T-helper 9 cell (primary cell): Measurements from ENCODE around the gene PRKG1.

ENCODE experiments used
- DNase-seq: peaks from one replicate; pipeline ENCODE4 v3.0.0-alpha.2; 2020

Gene PRKG1

GRCh38 chr10:51915031-51915542 is 840.8 kb downstream of the PRKG1 start:
- DNase-seq: no peak

DNA sequence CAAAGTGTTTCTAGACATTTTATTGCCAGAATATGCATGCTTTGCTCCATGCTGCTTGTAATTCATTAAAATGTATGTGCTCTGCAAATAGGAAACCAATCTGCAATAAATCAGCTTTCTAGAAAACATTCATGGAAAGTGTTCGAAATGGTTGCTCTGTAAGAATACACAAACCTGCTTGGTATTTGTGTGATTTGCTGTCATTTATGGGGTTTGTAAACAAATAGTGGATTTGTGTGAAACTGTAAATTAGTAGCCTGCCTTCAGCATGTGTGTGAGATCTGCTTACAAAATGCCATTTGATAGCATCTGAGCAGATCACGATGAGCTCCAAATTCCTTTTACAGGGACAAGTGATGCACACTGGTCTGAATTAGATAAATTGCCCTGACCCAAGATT is 844.2 kb downstream of the PRKG1 start:
- DNase-seq: no peak

DNA sequence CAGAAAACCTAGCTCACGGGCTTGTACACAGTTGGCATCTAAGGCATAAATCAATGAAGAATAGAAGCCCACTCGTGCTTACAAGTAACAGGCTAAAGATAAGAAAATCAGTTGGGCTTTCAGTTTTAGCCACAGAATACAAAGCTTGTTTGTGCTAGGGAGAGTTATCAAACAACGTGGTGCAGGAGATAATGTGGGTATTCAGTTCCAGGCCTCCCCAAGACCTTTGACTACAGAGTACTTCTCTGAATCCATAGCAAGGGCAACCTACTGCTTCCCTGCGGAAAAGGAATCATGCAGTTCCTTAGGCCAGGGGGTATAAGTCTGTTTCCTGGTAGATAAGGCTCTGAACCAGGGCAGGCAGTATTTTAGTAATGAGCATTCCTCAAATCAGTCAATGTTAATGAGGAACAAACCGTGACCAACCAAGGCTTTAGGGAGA is 844.6 kb downstream of the PRKG1 start:
- DNase-seq: no peak

DNA sequence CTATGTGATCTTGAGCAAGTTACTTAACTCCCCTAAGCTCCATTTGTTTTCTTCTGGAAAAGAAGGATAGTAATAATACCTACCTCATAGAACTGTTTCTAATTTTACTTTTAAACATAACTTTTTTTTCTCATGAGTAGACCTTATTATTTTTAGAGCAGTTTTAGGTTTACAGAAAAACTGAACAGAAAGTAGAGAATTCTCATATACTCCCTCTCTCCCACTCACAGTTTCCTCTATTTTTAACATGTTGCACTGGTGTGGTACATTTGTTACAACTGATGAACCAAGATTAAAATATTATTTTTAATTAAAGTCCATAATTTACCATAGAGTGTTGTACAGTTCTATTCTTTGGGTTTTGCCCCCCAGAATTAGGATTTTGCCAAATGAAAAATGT is 846.4 kb downstream of the PRKG1 start:
- no peak for DNase-seq

DNA sequence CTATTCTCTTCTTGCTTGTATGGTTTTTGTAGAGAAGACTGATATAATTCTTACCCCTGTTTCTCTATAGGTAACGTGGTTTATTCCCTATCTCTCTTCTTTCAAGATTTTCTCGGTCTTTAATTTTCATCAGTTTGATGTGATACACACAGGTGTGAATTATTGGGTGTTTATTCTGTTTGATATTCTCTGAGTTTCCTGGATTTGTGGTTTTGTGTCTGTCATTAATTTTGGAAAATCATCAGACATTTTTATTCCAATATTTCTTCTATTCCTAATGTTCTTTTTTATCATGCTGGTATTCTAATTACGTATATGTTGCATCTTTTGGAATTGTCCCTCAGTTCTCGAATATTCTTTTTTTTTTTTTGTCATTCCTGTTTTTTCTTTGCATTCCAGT is 850.1 kb downstream of the PRKG1 start:
- DNase-seq: no peak

DNA sequence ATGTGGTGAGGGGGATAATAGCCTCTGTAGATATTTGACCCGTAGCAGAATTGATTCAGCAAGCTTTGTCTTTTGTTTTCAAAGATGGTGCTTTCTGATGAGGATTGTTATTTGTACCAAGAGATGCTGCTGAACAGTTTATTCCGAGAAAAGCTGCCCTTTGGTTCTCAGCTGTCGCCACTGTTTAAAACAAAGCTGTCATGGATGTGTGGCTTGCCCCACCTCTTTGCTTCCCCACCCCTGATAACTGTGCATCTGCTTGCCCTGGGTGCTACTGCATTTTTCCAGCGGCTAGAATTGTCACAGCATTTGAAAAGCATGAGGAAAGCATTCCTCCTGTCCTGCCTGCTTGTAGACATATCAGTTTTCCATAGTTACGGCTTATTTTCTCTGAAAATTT is 852.0 kb downstream of the PRKG1 start:
- no peak for DNase-seq

GRCh38 chr10:51928162-51928561 is 853.9 kb downstream of the PRKG1 start:
- no peak for DNase-seq

GRCh38 chr10:51932530-51932929 is 858.2 kb downstream of the PRKG1 start:
- no peak for DNase-seq

- DNase-seq: no peak
These were observed 860.1 kb downstream of the PRKG1 start for GRCh38 chr10:51934373-51934772.

- DNase-seq: no peak
These were observed 861.1 kb downstream of the PRKG1 start for GRCh38 chr10:51935341-51935740.

DNA sequence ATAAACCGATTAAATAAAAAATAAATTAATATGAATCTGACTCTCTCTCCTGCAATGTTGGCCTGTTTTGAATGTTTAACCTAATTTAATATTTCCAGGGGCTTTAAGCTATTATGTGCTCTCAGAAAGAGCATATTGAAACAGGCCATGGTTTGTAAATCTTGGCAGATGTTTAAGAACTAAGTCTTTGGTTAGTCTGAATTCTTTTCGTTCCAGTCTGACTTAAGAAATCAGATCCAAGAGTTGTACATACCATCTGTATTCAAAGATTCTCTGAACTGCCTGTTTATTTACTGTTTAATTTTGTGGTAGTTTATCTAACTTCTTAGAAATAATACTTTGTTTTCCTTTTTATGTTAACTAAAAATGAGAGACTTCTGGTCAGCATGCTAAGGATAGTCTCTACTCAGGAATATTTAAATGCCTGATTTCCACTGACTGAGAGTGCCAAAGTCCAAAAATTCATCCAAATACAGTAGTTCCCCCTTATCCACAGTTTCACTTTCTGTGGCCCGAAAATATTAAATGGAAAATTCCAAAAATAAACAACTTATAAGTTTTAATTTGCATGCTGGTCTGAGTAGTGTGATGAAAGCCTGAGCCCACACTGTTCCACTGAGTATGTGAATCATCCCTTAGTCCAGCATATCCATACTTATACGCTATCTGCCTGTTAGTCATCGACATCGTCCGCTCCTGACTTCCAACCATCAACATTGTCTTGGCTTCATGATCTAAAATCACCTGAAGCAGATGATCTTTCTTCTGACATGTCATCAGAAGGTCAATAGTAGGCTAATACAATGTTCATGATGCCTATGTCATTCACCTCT is 863.2 kb downstream of the PRKG1 start:
- DNase-seq: no peak

DNA sequence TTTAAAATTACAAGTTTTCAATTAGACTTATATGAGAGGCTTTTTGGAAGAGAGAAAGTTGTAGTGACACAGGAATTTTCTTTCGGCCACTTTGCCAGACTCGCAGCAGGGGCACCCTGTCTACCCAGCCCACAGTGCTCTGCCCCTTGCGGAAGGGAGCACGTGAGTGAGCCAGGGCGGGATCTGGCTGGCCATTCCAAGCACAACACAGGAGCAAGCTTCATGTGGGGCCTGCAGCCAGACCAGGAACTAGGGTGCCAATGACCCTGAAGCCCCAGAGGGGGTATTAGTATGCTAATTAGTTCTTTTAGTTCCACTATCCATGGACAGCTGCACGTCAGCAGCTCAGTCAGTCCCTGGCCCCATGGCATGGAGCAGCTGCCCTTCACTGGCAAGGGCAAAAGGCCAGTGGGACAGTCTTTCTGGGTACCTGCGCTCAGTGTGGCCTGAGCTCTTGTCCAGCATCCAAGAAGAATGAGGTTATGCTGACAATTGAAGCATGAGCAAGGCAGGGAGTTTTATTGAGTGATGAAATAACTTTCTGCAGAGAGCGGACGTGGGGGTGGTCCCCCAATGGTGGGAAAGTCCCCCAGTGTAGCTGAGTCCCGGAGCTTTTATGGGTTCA is 876.2 kb downstream of the PRKG1 start:
- no peak for DNase-seq

GRCh38 chr10:51950996-51951555 is 876.8 kb downstream of the PRKG1 start:
- no peak for DNase-seq

- DNase-seq: no peak
These were observed 877.3 kb downstream of the PRKG1 start for GRCh38 chr10:51951601-51952000.

GRCh38 chr10:51952056-51952455 is 877.8 kb downstream of the PRKG1 start:
- DNase-seq: no peak

GRCh38 chr10:51955696-51956095 is 881.4 kb downstream of the PRKG1 start:
- DNase-seq: no peak

- no peak for DNase-seq
These were observed 882.5 kb downstream of the PRKG1 start for GRCh38 chr10:51956822-51957221.

GRCh38 chr10:51960494-51960895 is 886.2 kb downstream of the PRKG1 start:
- DNase-seq: no peak

DNA sequence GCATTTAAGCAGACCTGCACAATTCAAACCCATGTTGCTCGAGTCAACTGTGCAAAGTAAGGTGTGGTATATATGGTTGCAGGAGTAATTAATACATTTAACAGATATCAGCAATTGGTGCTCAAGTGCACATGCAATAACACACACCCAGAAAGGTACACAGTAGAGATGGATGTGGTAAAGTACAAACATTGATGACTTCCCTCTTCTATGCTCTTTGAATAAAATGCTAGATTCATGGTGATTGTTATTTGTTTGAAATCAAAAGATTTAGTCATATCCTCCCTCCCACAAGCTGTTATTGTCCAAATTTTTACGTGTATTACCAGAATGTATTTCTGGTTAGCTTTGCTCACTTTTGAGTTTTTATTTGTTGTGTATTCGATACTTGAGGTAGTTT is 887.1 kb downstream of the PRKG1 start:
- DNase-seq: no peak

DNA sequence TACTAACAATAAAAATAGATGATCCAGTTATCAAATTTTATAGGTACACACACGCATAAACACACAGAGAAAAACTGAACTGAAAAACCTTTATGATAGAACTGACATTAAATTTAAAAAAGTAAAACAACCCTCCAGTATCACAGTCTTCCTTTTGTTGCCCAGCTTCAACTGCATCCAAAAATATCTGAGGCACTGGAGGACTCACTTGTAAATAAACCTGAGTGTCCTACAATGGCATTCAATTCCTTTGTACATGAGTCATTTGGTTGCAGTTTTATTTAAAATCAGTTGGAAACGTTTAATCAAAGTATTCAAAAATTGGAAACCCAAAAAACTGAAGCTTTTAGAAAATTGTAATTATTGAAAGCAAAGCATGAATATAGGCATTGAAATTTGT is 890.3 kb downstream of the PRKG1 start:
- DNase-seq: no peak

DNA sequence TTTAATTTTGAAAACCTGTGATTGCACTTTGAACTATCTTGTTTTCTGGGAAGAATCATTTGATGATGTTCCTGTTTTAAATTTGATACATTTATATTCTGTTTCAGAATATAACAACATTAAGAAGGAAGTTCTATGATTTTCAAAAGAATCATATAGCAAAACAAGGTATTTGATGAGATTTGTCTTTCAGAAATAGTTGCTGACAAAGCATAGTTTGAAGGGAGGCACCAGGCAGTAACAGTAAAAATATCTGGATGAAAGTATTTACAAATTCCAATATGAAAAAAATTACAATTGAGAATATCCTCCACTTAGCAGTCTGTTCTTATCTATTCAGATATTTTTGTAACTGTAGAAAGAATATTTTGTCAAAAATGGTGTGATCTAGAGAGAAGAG is 891.2 kb downstream of the PRKG1 start:
- no peak for DNase-seq

GRCh38 chr10:51972733-51973346 is 898.6 kb downstream of the PRKG1 start:
- DNase-seq: no peak

GRCh38 chr10:51980752-51981151 is 906.5 kb downstream of the PRKG1 start:
- no peak for DNase-seq

DNA sequence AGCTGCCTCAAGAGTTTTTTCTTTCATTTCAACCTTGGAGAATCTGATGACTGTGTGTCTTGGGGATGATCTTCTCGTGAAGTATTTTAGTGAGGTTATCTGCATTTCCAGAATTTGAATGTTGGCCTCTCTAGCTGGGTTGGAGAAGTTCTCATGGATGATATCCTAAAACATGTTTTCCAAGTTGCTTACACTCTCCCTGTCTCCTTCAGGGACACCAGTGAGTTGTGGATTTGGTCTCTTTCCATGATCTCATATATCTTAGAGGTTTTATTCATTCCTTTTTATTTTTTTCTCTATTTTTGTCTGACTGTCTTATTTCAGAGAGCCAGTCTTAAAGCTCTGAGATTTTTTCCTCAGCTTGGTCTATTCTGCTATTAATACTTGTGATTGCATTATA is 907.4 kb downstream of the PRKG1 start:
- DNase-seq: no peak
